GM12878 (cell line): ENCODE results near the gene C2orf92. TPM values are rescaled to one million over a fixed set of nuclear protein-coding genes. Genes with fewer than 3 reads are reported as not detected.

Experiments
- ATAC-seq: fragments of 200-7000 bp; cut with Tn5 transposase; 3 replicates; pipeline ENCODE4 v1.9.1; 2020; ENCODE audit warnings: mild to moderate bottlenecking, moderate library complexity
- BruUV-seq: library from RNA; stranded (reverse); fragments of 400-500 nt; replicated peaks from 2 replicates; lab custom pipeline; 2021; lab: Mats Ljungman, UMichigan
- CTCF ChIA-PET: fragments of 300-600 bp; sonication (Branson Sonifier 250); formaldehyde crosslinking; extraction: SDS; loops from one replicate; lab custom pipeline; 2021; ENCODE audit warnings: inconsistent platforms; lab: Yijun Ruan, JAX
- POLR2A ChIA-PET: fragments of 350-600 bp; formaldehyde crosslinking; extraction: SDS; loops from one replicate; lab custom pipeline; 2021; ENCODE audit warnings: inconsistent platforms; lab: Charles Lee
- RAD21 ChIA-PET: fragments of 300-600 bp; sonication (Branson Sonifier 250); formaldehyde crosslinking; loops from one replicate; lab custom pipeline; 2023; ENCODE audit warnings: antibody characterized with exemption; ENCODE audit not compliant: unreplicated experiment; lab: Charles Lee
- SMC1A ChIA-PET: fragments of 300-600 bp; sonication (Branson Sonifier 250); formaldehyde crosslinking; loops from one replicate; lab custom pipeline; 2023; ENCODE audit not compliant: unreplicated experiment, uncharacterized antibody; lab: Charles Lee
- DNase-seq: peaks from one replicate; pipeline ENCODE4 v3.0.0-alpha.2; 2011; ENCODE audit warnings: low read depth, low spot score
- FAIRE-seq: peaks from 3 replicates; lab custom pipeline; 2011; peaks lifted over from hg19 to GRCh38; lab: Jason Lieb, UNC
- H2AFZ ChIP-seq: 2 replicates; pipeline ENCODE4 v1.6.0; 2011; ENCODE audit warnings: low read depth, low read length, control low read depth; ENCODE audit not compliant: control insufficient read depth
- H3K27ac ChIP-seq: 2 replicates; pipeline ENCODE4 v1.5.1; 2011; ENCODE audit warnings: control low read depth; ENCODE audit not compliant: control insufficient read depth, insufficient read depth
- H3K27me3 ChIP-seq, 2 experiments: replicated peaks in 1 of 2; 2 replicates each; pipeline versions ENCODE4 v1.6.0 to v1.6.1; 2011; ENCODE audit warnings: low read length in 1 of 2; ENCODE audit not compliant: control insufficient read depth in 2 of 2, insufficient read depth in 2 of 2
- H3K36me3 ChIP-seq, 2 experiments: 2 replicates each; pipeline ENCODE4 v1.5.1; 2011; ENCODE audit warnings: low read length in 1 of 2; ENCODE audit not compliant: control insufficient read depth in 2 of 2, insufficient read depth in 2 of 2
- H3K4me1 ChIP-seq: 2 replicates; pipeline ENCODE4 v1.6.1; 2011; ENCODE audit warnings: mild to moderate bottlenecking, low read length, moderate library complexity, mixed read lengths; ENCODE audit not compliant: control insufficient read depth, insufficient read depth
- H3K4me2 ChIP-seq: 2 replicates; pipeline ENCODE4 v1.6.0; 2011; ENCODE audit warnings: control low read depth; ENCODE audit not compliant: control insufficient read depth, insufficient read depth
- H3K4me3 ChIP-seq: fragments of 200-600 bp; sonication (generic); 2 replicates; pipeline ENCODE4 v1.5.1; 2016
- H3K79me2 ChIP-seq: 2 replicates; pipeline ENCODE4 v1.6.0; 2011; ENCODE audit warnings: low read length; ENCODE audit not compliant: control insufficient read depth, insufficient read depth
- H3K9ac ChIP-seq: 2 replicates; pipeline ENCODE4 v1.8.0; 2011; ENCODE audit warnings: low read length, control low read depth, mixed read lengths; ENCODE audit not compliant: control insufficient read depth, insufficient read depth
- H3K9me3 ChIP-seq: replicated peaks from 3 replicates; pipeline ENCODE4 v1.5.1; 2011; ENCODE audit warnings: mild to moderate bottlenecking, low read length; ENCODE audit not compliant: control insufficient read depth, insufficient read depth
- H4K20me1 ChIP-seq: 2 replicates; pipeline ENCODE4 v1.6.0; 2011; ENCODE audit not compliant: control insufficient read depth, insufficient read depth
- ASH2L ChIP-seq: fragments of 300-600, 200-600 bp; sonication (generic); IDR thresholded peaks from 2 replicates; pipeline ENCODE4 v1.6.1; 2017; ENCODE audit warnings: low read depth, mild to moderate bottlenecking, borderline replicate concordance
- CEBPB ChIP-seq, 2 experiments: fragments of 150-350 bp in 1 of 2; IDR thresholded peaks; 2 replicates each; pipeline ENCODE4 v1.6.1; 2012 to 2014; ENCODE audit warnings: low read depth in 2 of 2, low read length in 2 of 2, borderline replicate concordance in 1 of 2, inconsistent platforms in 1 of 2
- CHD2 ChIP-seq: IDR thresholded peaks from 2 replicates; pipeline ENCODE4 v1.6.1; 2011; ENCODE audit warnings: low read depth, low read length, improper control_type of control experiment, borderline replicate concordance
- CREB1 ChIP-seq: IDR thresholded peaks from 2 replicates; pipeline ENCODE4 v1.6.1; 2012; ENCODE audit warnings: low read depth, mild to moderate bottlenecking, inconsistent platforms
- NFYA ChIP-seq: IDR thresholded peaks from 2 replicates; pipeline ENCODE4 v1.6.1; 2011; ENCODE audit warnings: low read depth, mild to moderate bottlenecking, low read length, improper control_type of control experiment, borderline replicate concordance
- NR2F1 ChIP-seq: fragments of 450-650 bp; conservative IDR thresholded peaks from 2 replicates; pipeline ENCODE4 v1.6.1; 2017; ENCODE audit warnings: mild to moderate bottlenecking
- POLR2AphosphoS5 ChIP-seq: IDR thresholded peaks from 2 replicates; pipeline ENCODE4 v1.6.1; 2011; ENCODE audit warnings: mild to moderate bottlenecking, low read length, inconsistent platforms
- RAD51 ChIP-seq: fragments of 450-650 bp; IDR thresholded peaks from 2 replicates; pipeline ENCODE4 v1.6.1; 2016; ENCODE audit warnings: moderate library complexity, mild to moderate bottlenecking, inconsistent platforms
- TAF1 ChIP-seq: IDR thresholded peaks from 2 replicates; pipeline ENCODE4 v1.6.1; 2011; ENCODE audit warnings: mild to moderate bottlenecking, low read depth, low read length, borderline replicate concordance
- WRNIP1 ChIP-seq: IDR thresholded peaks from 2 replicates; pipeline ENCODE4 v1.6.1; 2011; ENCODE audit warnings: low read depth, low read length, improper control_type of control experiment, borderline replicate concordance
- WGBS: methylation state at CpG from one replicate; pipeline ENCODE4 v1.1.6; 2016; ENCODE audit warnings: low lambda C conversion rate; ENCODE audit not compliant: insufficient replicate concordance, insufficient coverage; ENCODE audit errors: missing lambda C conversion rate; 5-methylcytosine and 5-hydroxymethylcytosine counted together
- in situ Hi-C: fragments of 300-500 bp; cut with MboI; formaldehyde crosslinking; loops from 9 replicates; pipeline ENCODE4 v1.14.3; 2018; ENCODE audit warnings: mixed read lengths
- intact Hi-C: fragments of 100-400 bp; cut with micrococcal nuclease; formaldehyde crosslinking; loops from one replicate; pipeline ENCODE4 v1.14.2; 2022; ENCODE audit not compliant: unreplicated experiment
- polyA plus RNA-seq, 11 experiments: library from polyadenylated mRNA; depleted of rRNA in 4 of 11; unstranded in 6 of 11; stranded (reverse) in 5 of 11; fragments of >200 nt; fragmentation: Nextera tagmentation in 4 of 11; fragmentation: Illumina TruSeq in 1 of 11; extraction: Ambion mirVana in 4 of 11; extraction: Trizol in 1 of 11; gene quantifications; 1 replicate in 1 of 11; 2 replicates in 10 of 11; pipeline versions ENCODE4 v1.2.1 to v1.2.3, GENCODE V29; 2011 to 2016; ENCODE audit warnings: inconsistent platforms in 2 of 11, missing spikeins in 2 of 11, low read depth in 1 of 11
- total RNA-seq, 4 experiments: library from RNA; depleted of rRNA in 3 of 4; stranded (reverse); fragments of >200 nt in 3 of 4; fragmentation: Illumina TruSeq in 1 of 4; extraction: Trizol in 1 of 4; gene quantifications; 2 replicates each; pipeline versions ENCODE4 v1.2.1 to v1.2.3, GENCODE V29; 2013 to 2021
- TF ChIP-seq, protein P1 (sequence below): IDR thresholded peaks from 2 replicates; pipeline ENCODE4 v1.6.1; 2011; ENCODE audit warnings: borderline replicate concordance, low read depth, mild to moderate bottlenecking, moderate library complexity, low read length; ENCODE audit not compliant: insufficient read depth, poor library complexity, severe bottlenecking
- TF ChIP-seq, protein P2 (sequence below): fragments of 450-650 bp; IDR thresholded peaks from 2 replicates; pipeline ENCODE4 v1.6.1; 2017; ENCODE audit warnings: low read depth, mild to moderate bottlenecking, moderate library complexity
- TF ChIP-seq, protein P3 (sequence below): fragments of 450-650 bp; formaldehyde crosslinking; IDR thresholded peaks from 2 replicates; pipeline ENCODE4 v1.5.0; 2022; ENCODE audit warnings: mild to moderate bottlenecking, missing genetic modification characterization
- TF ChIP-seq, protein P4 (sequence below): IDR thresholded peaks from 2 replicates; pipeline ENCODE4 v1.6.1; 2011; ENCODE audit warnings: low read depth, mild to moderate bottlenecking, low read length, moderate library complexity, borderline replicate concordance; ENCODE audit errors: extremely low read depth

C2orf92 gene
- total and polyA plus RNA-seq, 10 of the 15 experiments (the other 5 are each of a cell fraction or from before 2014, with no cell fraction given) = 0.40 to 10.1 (median 3.7) TPM

DNA sequence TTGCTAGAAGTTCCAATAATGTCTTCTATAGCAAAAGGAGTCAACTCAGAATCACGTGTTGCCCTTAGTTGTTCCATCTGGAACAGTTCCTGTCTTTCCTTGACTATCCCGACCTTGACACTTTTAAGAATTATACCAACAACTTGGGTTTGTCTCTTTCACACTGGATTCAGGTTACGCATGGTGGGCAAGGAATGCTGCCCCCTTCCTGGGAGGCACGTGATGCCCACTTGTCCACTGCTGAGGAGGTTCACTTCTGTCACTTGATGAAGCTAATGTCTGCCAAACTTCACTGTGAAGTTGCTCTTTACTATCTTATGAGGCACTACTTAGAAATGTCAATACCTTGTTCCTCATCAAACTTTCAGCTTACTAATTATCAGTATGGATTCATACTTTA lies 18.4 kb upstream of the C2orf92 start (continued):
- no peak for TF ChIP-seq CREB1
- TF ChIP-seq RAD51 = no peak
- no peak for TF ChIP-seq NR2F1
- TF ChIP-seq, all 136 proteins: peak for 0

DNA sequence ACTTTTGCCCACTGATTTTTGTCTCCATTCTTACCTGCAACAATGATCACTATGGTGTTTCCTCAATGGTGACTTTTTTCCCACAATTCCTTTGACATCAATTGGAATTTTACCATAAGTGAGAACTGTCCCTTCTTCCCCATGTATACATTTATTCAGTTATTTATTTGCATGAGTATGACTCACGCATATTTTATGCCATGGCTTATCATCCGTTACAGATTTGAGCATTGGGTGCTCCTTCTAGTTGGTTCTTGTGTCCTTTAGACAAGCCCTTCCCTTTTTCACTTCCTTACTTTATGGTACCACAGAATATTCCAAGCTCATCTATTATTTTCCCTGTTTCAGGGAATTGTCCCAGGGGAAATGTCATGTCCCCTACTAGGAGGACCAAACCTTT lies 16.0 kb upstream of the C2orf92 start:
- no peak overlapping the region for H3K27ac ChIP-seq
- intact Hi-C loops (no loop called here), in situ Hi-C loops (no loop called here)
- ChIA-PET POLR2A (interaction anchor here (0.6 kb wide), 1 partner anchor 1340 kb away, joined by 7 read pairs; no protein-coding TSS in a partner anchor), CTCF (interaction anchor here (1.0 to 2.3 kb wide), 3 partner anchors 11 to 70 kb away, joined by 3 to 7 read pairs (median 5); partner anchors contain the start of gene ACTR1B), RAD21 (no interaction called here), SMC1A (interaction anchor here (1.0 kb wide), 1 partner anchor 9 kb away, joined by 3 read pairs; no protein-coding TSS in a partner anchor)
- H2AFZ ChIP-seq = no peak overlapping the region
- BruUV-seq = no TSS peak
- no peaks in the 10 kb centered on the region for H3K4me1 ChIP-seq
- no peak overlapping the region for H3K4me3 ChIP-seq
- H3K9ac ChIP-seq = no peak overlapping the region
- 100% methylated on average over 2 of the region's 2 CpGs for WGBS
- no peak for DNase-seq
- H4K20me1 ChIP-seq = no peaks in the 10 kb centered on the region
- no peaks in the 10 kb centered on the region for H3K27me3 ChIP-seq
- peaks cover 6 to 7% of the 10 kb centered on the region in 2 experiments; a peak in 3 of 4 replicates for H3K36me3 ChIP-seq
- no peak overlapping the region for H3K4me2 ChIP-seq
- FAIRE-seq = no peak
- ATAC-seq = no peak
- no peaks in the 10 kb centered on the region for H3K79me2 ChIP-seq
- H3K9me3 ChIP-seq = no peaks in the 10 kb centered on the region; the same call in 2 of the 3 replicates
- TF ChIP-seq NFYA = no peak
- TF ChIP-seq, protein P1, sequence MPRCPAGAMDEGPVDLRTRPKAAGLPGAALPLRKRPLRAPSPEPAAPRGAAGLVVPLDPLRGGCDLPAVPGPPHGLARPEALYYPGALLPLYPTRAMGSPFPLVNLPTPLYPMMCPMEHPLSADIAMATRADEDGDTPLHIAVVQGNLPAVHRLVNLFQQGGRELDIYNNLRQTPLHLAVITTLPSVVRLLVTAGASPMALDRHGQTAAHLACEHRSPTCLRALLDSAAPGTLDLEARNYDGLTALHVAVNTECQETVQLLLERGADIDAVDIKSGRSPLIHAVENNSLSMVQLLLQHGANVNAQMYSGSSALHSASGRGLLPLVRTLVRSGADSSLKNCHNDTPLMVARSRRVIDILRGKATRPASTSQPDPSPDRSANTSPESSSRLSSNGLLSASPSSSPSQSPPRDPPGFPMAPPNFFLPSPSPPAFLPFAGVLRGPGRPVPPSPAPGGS = no peak
- TF ChIP-seq, protein P2, sequence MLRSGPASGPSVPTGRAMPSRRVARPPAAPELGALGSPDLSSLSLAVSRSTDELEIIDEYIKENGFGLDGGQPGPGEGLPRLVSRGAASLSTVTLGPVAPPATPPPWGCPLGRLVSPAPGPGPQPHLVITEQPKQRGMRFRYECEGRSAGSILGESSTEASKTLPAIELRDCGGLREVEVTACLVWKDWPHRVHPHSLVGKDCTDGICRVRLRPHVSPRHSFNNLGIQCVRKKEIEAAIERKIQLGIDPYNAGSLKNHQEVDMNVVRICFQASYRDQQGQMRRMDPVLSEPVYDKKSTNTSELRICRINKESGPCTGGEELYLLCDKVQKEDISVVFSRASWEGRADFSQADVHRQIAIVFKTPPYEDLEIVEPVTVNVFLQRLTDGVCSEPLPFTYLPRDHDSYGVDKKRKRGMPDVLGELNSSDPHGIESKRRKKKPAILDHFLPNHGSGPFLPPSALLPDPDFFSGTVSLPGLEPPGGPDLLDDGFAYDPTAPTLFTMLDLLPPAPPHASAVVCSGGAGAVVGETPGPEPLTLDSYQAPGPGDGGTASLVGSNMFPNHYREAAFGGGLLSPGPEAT = no peak
- no peak for TF ChIP-seq CHD2
- no peak for TF ChIP-seq CEBPB (IDR thresholded peaks at IDR 0.05; ENCODE audit: borderline replicate concordance in 1 of 2, low read depth in 2 of 2, low read length in 2 of 2)
- no peak for TF ChIP-seq WRNIP1
- TF ChIP-seq, protein P3, sequence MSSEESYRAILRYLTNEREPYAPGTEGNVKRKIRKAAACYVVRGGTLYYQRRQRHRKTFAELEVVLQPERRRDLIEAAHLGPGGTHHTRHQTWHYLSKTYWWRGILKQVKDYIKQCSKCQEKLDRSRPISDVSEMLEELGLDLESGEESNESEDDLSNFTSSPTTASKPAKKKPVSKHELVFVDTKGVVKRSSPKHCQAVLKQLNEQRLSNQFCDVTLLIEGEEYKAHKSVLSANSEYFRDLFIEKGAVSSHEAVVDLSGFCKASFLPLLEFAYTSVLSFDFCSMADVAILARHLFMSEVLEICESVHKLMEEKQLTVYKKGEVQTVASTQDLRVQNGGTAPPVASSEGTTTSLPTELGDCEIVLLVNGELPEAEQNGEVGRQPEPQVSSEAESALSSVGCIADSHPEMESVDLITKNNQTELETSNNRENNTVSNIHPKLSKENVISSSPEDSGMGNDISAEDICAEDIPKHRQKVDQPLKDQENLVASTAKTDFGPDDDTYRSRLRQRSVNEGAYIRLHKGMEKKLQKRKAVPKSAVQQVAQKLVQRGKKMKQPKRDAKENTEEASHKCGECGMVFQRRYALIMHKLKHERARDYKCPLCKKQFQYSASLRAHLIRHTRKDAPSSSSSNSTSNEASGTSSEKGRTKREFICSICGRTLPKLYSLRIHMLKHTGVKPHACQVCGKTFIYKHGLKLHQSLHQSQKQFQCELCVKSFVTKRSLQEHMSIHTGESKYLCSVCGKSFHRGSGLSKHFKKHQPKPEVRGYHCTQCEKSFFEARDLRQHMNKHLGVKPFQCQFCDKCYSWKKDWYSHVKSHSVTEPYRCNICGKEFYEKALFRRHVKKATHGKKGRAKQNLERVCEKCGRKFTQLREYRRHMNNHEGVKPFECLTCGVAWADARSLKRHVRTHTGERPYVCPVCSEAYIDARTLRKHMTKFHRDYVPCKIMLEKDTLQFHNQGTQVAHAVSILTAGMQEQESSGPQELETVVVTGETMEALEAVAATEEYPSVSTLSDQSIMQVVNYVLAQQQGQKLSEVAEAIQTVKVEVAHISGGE (CRISPR knock-in tag) = no peak
- TF ChIP-seq, protein P4, sequence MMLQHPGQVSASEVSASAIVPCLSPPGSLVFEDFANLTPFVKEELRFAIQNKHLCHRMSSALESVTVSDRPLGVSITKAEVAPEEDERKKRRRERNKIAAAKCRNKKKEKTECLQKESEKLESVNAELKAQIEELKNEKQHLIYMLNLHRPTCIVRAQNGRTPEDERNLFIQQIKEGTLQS = no peak
- TF ChIP-seq TAF1 = no peak
- TF ChIP-seq NR2F1 = no peak
- TF ChIP-seq POLR2AphosphoS5 = no peak
- no peak for TF ChIP-seq ASH2L
